ENCODE data around the gene PPP1R9A. TPM values are rescaled to one million over a fixed set of nuclear protein-coding genes. Genes with fewer than 3 reads are reported as not detected.

The PPP1R9A gene
- total and polyA plus RNA-seq, 10 of the 15 experiments (the other 5 are each of a cell fraction or from before 2014, with no cell fraction given), result 0.04 to 0.12 TPM; not detected in 8

DNA sequence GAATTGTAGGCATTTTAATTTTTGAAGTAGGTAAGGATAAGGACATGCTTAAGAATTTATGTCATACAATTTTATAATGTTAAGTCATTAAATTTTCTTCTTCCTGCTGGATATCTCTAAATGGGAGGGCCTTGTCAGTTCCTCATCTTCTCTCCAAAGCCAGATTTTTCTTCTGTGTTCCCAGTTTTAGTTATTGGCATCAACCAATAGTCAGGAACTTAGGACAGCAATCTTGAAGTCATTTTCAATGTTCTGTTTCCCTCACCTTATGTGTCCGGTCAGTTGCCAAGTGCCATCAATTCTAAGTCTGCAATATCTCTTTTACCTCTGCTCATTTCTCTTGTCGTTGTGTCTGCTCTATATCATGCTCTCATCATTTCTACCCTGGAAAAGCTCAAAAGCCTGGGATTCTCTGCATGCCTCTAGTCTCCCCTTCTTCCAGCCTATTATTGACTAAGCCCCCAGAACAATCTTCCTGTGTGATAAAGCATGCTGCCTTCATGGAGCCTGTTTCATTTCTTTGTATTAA is 145.2 kb downstream of the PPP1R9A start (continued):
- TF ChIP-seq, protein P1, sequence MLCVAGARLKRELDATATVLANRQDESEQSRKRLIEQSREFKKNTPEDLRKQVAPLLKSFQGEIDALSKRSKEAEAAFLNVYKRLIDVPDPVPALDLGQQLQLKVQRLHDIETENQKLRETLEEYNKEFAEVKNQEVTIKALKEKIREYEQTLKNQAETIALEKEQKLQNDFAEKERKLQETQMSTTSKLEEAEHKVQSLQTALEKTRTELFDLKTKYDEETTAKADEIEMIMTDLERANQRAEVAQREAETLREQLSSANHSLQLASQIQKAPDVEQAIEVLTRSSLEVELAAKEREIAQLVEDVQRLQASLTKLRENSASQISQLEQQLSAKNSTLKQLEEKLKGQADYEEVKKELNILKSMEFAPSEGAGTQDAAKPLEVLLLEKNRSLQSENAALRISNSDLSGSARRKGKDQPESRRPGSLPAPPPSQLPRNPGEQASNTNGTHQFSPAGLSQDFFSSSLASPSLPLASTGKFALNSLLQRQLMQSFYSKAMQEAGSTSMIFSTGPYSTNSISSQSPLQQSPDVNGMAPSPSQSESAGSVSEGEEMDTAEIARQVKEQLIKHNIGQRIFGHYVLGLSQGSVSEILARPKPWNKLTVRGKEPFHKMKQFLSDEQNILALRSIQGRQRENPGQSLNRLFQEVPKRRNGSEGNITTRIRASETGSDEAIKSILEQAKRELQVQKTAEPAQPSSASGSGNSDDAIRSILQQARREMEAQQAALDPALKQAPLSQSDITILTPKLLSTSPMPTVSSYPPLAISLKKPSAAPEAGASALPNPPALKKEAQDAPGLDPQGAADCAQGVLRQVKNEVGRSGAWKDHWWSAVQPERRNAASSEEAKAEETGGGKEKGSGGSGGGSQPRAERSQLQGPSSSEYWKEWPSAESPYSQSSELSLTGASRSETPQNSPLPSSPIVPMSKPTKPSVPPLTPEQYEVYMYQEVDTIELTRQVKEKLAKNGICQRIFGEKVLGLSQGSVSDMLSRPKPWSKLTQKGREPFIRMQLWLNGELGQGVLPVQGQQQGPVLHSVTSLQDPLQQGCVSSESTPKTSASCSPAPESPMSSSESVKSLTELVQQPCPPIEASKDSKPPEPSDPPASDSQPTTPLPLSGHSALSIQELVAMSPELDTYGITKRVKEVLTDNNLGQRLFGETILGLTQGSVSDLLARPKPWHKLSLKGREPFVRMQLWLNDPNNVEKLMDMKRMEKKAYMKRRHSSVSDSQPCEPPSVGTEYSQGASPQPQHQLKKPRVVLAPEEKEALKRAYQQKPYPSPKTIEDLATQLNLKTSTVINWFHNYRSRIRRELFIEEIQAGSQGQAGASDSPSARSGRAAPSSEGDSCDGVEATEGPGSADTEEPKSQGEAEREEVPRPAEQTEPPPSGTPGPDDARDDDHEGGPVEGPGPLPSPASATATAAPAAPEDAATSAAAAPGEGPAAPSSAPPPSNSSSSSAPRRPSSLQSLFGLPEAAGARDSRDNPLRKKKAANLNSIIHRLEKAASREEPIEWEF (IDR thresholded peaks at IDR 0.05; ENCODE audit: insufficient replicate concordance, low read depth, low read length), result no peak
- TF ChIP-seq CBX5 (IDR thresholded peaks at IDR 0.05; ENCODE audit: low read depth) (no peak), ZNF274 (IDR thresholded peaks at IDR 0.05; ENCODE audit: insufficient read depth, insufficient read length) (no peak), POLR2AphosphoS5 (IDR thresholded peaks at IDR 0.05; ENCODE audit: low read length) (no peak), NFYB (IDR thresholded peaks at IDR 0.05; ENCODE audit: insufficient read depth, low read depth, low read length) (no peak), YBX1 (IDR thresholded peaks at IDR 0.05) (no peak), TCF12 (IDR thresholded peaks at IDR 0.05; ENCODE audit: low read depth, low read length) (no peak)

DNA sequence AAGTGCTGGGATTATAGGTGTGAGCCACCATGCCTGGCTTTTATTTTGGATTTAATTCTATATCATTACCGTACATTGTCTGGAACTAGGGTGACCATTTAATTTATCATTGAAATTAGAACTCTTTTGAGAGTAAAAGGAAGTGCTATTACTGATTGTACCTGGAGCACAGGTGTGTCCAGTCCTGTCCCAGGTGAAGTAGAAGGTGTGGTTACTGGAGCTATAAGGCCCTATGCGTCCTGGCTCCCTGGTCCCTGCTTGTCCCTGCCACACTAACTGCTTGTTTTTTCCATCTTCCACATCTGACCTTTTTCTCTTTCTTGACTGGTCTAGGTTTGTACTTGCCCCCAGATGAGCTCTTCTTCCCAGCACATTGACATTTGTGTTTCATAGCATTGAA is 147.0 kb downstream of the PPP1R9A start:
- 67% methylated on average over 2 of the region's 2 CpGs for whole genome bisulfite sequencing (ENCODE audit: insufficient coverage, insufficient replicate concordance, low lambda C conversion rate, missing lambda C conversion rate)
- FAIRE-seq, result no peak
- no peaks in the 10 kb centered on the region for H3K79me2 ChIP-seq (ENCODE audit: control insufficient read depth, insufficient read depth, low read length)
- CTCF ChIA-PET, result no interaction called here
- H3K4me2 ChIP-seq (ENCODE audit: control insufficient read depth, insufficient read depth), result no peak overlapping the region
- BruUV-seq (replicated peaks), result no TSS peak
- H3K9ac ChIP-seq (ENCODE audit: control insufficient read depth, insufficient read depth, low read length), result no peak overlapping the region
- no peak overlapping the region for H2AFZ ChIP-seq (ENCODE audit: control insufficient read depth, low read depth, low read length)
- RAD21 ChIA-PET (ENCODE audit: unreplicated experiment), result no interaction called here
- SMC1A ChIA-PET (ENCODE audit: uncharacterized antibody, unreplicated experiment), result interaction anchor here (0.5 to 1.1 kb wide), 2 partner anchors 136 to 199 kb away, joined by 3 read pairs; no protein-coding TSS in a partner anchor
- no peaks in the 10 kb centered on the region for H4K20me1 ChIP-seq (ENCODE audit: control insufficient read depth, insufficient read depth)
- no peaks in the 10 kb centered on the region for H3K36me3 ChIP-seq (ENCODE audit: control insufficient read depth in 2 of 2, insufficient read depth in 2 of 2, low read length in 1 of 2)
- POLR2A ChIA-PET, result interaction anchor here (0.6 kb wide), 1 partner anchor 1454 kb away, joined by 3 read pairs; no protein-coding TSS in a partner anchor
- no peak for DNase-seq (ENCODE audit: low read depth, low spot score)
- H3K27me3 ChIP-seq (replicated peaks in 1 of 2; ENCODE audit: control insufficient read depth in 2 of 2, insufficient read depth in 2 of 2, low read length in 1 of 2), result no peaks in the 10 kb centered on the region; a peak in 1 of 4 replicates
- no peaks in the 10 kb centered on the region for H3K9me3 ChIP-seq (replicated peaks; ENCODE audit: control insufficient read depth, insufficient read depth, low read length)
- no peak for ATAC-seq
- no peaks in the 10 kb centered on the region for H3K4me1 ChIP-seq (ENCODE audit: control insufficient read depth, insufficient read depth, low read length)
- H3K4me3 ChIP-seq, result no peak overlapping the region
- intact Hi-C loops (cut with micrococcal nuclease; ENCODE audit: unreplicated experiment) (no loop called here), in situ Hi-C loops (cut with MboI) (no loop called here)
- no peak overlapping the region for H3K27ac ChIP-seq (ENCODE audit: control insufficient read depth, insufficient read depth)
- TF ChIP-seq GATAD2B (conservative IDR thresholded peaks at IDR 0.05; ENCODE audit: low read depth), result no peak
- no peak for TF ChIP-seq MYC (IDR thresholded peaks at IDR 0.05; ENCODE audit: insufficient read depth, insufficient read length, insufficient replicate concordance, low read length, severe bottlenecking)
- TF ChIP-seq, protein P2, sequence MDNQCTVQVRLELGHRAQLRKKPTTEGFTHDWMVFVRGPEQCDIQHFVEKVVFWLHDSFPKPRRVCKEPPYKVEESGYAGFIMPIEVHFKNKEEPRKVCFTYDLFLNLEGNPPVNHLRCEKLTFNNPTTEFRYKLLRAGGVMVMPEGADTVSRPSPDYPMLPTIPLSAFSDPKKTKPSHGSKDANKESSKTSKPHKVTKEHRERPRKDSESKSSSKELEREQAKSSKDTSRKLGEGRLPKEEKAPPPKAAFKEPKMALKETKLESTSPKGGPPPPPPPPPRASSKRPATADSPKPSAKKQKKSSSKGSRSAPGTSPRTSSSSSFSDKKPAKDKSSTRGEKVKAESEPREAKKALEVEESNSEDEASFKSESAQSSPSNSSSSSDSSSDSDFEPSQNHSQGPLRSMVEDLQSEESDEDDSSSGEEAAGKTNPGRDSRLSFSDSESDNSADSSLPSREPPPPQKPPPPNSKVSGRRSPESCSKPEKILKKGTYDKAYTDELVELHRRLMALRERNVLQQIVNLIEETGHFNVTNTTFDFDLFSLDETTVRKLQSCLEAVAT (IDR thresholded peaks at IDR 0.05), result no peak
- no peak for TF ChIP-seq EGR1 (IDR thresholded peaks at IDR 0.05; ENCODE audit: borderline replicate concordance in 1 of 2, low read depth in 2 of 2, low read length in 2 of 2)
- TF ChIP-seq, protein P3, sequence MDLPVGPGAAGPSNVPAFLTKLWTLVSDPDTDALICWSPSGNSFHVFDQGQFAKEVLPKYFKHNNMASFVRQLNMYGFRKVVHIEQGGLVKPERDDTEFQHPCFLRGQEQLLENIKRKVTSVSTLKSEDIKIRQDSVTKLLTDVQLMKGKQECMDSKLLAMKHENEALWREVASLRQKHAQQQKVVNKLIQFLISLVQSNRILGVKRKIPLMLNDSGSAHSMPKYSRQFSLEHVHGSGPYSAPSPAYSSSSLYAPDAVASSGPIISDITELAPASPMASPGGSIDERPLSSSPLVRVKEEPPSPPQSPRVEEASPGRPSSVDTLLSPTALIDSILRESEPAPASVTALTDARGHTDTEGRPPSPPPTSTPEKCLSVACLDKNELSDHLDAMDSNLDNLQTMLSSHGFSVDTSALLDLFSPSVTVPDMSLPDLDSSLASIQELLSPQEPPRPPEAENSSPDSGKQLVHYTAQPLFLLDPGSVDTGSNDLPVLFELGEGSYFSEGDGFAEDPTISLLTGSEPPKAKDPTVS (IDR thresholded peaks at IDR 0.05; ENCODE audit: low read depth, low read length), result no peak
- TF ChIP-seq RUNX3 (IDR thresholded peaks at IDR 0.05; ENCODE audit: low read length), result no peak
- TF ChIP-seq WRNIP1 (IDR thresholded peaks at IDR 0.05; ENCODE audit: borderline replicate concordance, low read depth, low read length), result no peak
- no peak for TF ChIP-seq POU2F2 (IDR thresholded peaks at IDR 0.05; ENCODE audit: borderline replicate concordance, low read depth, low read length)
- no peak for TF ChIP-seq TARDBP (IDR thresholded peaks at IDR 0.05; ENCODE audit: borderline replicate concordance)

Data from GM12878 (cell line).